ENCODE measurements around the gene DENND6B. TPM values are rescaled to one million over a fixed set of nuclear protein-coding genes. Genes with fewer than 3 reads are reported as not detected.

DENND6B gene
- total and polyA plus RNA-seq, 2 donors (not counting 1 experiment from before 2014, with no cell fraction given): 2.8 to 10.3 TPM

- H3K9ac ChIP-seq (ENCODE audit: low read length): no peak overlapping the region
- no peak overlapping the region for H2AFZ ChIP-seq (ENCODE audit: insufficient read depth, low read depth, low read length, poor library complexity, severe bottlenecking)
- no peak overlapping the region for H3K27ac ChIP-seq (ENCODE audit: low read length in 2 of 2)
- CTCF ChIA-PET: interaction anchor here (0.6 to 1.6 kb wide), 3 partner anchors 11 to 61 kb away, joined by 3 to 4 read pairs (median 3); no protein-coding TSS in a partner anchor
- no peak for DNase-seq
- no peaks in the 10 kb centered on the region for H3K36me3 ChIP-seq (replicated peaks in 1 of 2; ENCODE audit: control extremely low read depth in 1 of 2, control insufficient read depth in 1 of 2, extremely low read depth in 1 of 2, insufficient read depth in 2 of 2, low read length in 1 of 2)
- H3K9me3 ChIP-seq (ENCODE audit: control extremely low read depth in 1 of 3, control insufficient read depth in 2 of 3, insufficient read depth in 1 of 3, low read length in 2 of 3): peaks cover 0 to 4% (median 0%) of the 10 kb centered on the region in 3 donors
- no peaks in the 10 kb centered on the region for H3K27me3 Mint-ChIP-seq
- POLR2A ChIA-PET: no interaction called here
- H3K4me3 Mint-ChIP-seq: no peak overlapping the region
- H3K27me3 ChIP-seq (replicated peaks in 1 of 4; ENCODE audit: control extremely low read depth in 1 of 4, control insufficient read depth in 3 of 4, insufficient read depth in 4 of 4, low read length in 3 of 4): no peaks in the 10 kb centered on the region
- H3K4me2 ChIP-seq (replicated peaks; ENCODE audit: low read depth, low read length, poor library complexity, severe bottlenecking): no peak overlapping the region
- H3K4me1 ChIP-seq (ENCODE audit: control insufficient read depth in 2 of 2, insufficient read depth in 2 of 2, low read length in 2 of 2): no peaks in the 10 kb centered on the region
- no peaks in the 10 kb centered on the region for H3K9me3 Mint-ChIP-seq (ENCODE audit: insufficient read depth)
- no peak for TF ChIP-seq EZH2 (IDR thresholded peaks at IDR 0.05; ENCODE audit: borderline replicate concordance, insufficient read depth, low read depth, low read length, poor library complexity, severe bottlenecking)
- 98% methylated on average over 47 of the region's 47 CpGs for WGBS (ENCODE audit: insufficient coverage)
- ATAC-seq (ENCODE audit: low read depth): no peak
- H4K20me1 ChIP-seq (ENCODE audit: control insufficient read depth, insufficient read depth, low read length, poor library complexity, severe bottlenecking): no peaks in the 10 kb centered on the region
- intact Hi-C loops (cut with micrococcal nuclease): no loop called here
- no peaks in the 10 kb centered on the region for H3K4me1 Mint-ChIP-seq
- no peaks in the 10 kb centered on the region for H3K79me2 ChIP-seq (ENCODE audit: control insufficient read depth, insufficient read depth, low read length)
- no peak overlapping the region for H3K4me3 ChIP-seq (ENCODE audit: control extremely low read depth in 1 of 5, extremely low read depth in 1 of 5, insufficient read depth in 1 of 5, low read depth in 2 of 5, low read length in 4 of 5)
- no peak overlapping the region for H3K27ac Mint-ChIP-seq
These were observed 46.0 kb downstream of the DENND6B start for GRCh38 chr22:50280708-50281383.

- intact Hi-C loops (cut with micrococcal nuclease): no loop called here
- CTCF ChIA-PET: interaction anchor here (1.0 to 1.6 kb wide), 3 partner anchors 12 to 41 kb away, joined by 3 to 4 read pairs (median 4); no protein-coding TSS in a partner anchor
- ATAC-seq (ENCODE audit: low read depth): no peak
These were observed 46.6 kb downstream of the DENND6B start for GRCh38 chr22:50280022-50280707.

More at GRCh38 chr22:50280022-50280707, 46.6 kb downstream of the DENND6B start:
- H3K79me2 ChIP-seq (ENCODE audit: control insufficient read depth, insufficient read depth, low read length): no peaks in the 10 kb centered on the region
- H3K9me3 ChIP-seq (ENCODE audit: control extremely low read depth in 1 of 3, control insufficient read depth in 2 of 3, insufficient read depth in 1 of 3, low read length in 2 of 3): peaks cover 0 to 4% (median 0%) of the 10 kb centered on the region in 3 donors
- DNase-seq: no peak
- no peak overlapping the region for H3K4me3 ChIP-seq (ENCODE audit: control extremely low read depth in 1 of 5, extremely low read depth in 1 of 5, insufficient read depth in 1 of 5, low read depth in 2 of 5, low read length in 4 of 5)
- WGBS (ENCODE audit: insufficient coverage): 96% methylated on average over 37 of the region's 38 CpGs
- Mint-ChIP-seq H3K27me3 (no peaks in the 10 kb centered on the region), H3K4me1 (no peaks in the 10 kb centered on the region), H3K4me3 (no peak overlapping the region), H3K27ac (no peak overlapping the region), H3K9me3 (ENCODE audit: insufficient read depth) (no peaks in the 10 kb centered on the region)
- no peaks in the 10 kb centered on the region for H3K4me1 ChIP-seq (ENCODE audit: control insufficient read depth in 2 of 2, insufficient read depth in 2 of 2, low read length in 2 of 2)
- no peaks in the 10 kb centered on the region for H3K36me3 ChIP-seq (replicated peaks in 1 of 2; ENCODE audit: control extremely low read depth in 1 of 2, control insufficient read depth in 1 of 2, extremely low read depth in 1 of 2, insufficient read depth in 2 of 2, low read length in 1 of 2)
- H3K27me3 ChIP-seq (replicated peaks in 1 of 4; ENCODE audit: control extremely low read depth in 1 of 4, control insufficient read depth in 3 of 4, insufficient read depth in 4 of 4, low read length in 3 of 4): no peaks in the 10 kb centered on the region
- no peak overlapping the region for H2AFZ ChIP-seq (ENCODE audit: insufficient read depth, low read depth, low read length, poor library complexity, severe bottlenecking)
- no peak for TF ChIP-seq EZH2 (IDR thresholded peaks at IDR 0.05; ENCODE audit: borderline replicate concordance, insufficient read depth, low read depth, low read length, poor library complexity, severe bottlenecking)
- TF ChIP-seq, protein P1, sequence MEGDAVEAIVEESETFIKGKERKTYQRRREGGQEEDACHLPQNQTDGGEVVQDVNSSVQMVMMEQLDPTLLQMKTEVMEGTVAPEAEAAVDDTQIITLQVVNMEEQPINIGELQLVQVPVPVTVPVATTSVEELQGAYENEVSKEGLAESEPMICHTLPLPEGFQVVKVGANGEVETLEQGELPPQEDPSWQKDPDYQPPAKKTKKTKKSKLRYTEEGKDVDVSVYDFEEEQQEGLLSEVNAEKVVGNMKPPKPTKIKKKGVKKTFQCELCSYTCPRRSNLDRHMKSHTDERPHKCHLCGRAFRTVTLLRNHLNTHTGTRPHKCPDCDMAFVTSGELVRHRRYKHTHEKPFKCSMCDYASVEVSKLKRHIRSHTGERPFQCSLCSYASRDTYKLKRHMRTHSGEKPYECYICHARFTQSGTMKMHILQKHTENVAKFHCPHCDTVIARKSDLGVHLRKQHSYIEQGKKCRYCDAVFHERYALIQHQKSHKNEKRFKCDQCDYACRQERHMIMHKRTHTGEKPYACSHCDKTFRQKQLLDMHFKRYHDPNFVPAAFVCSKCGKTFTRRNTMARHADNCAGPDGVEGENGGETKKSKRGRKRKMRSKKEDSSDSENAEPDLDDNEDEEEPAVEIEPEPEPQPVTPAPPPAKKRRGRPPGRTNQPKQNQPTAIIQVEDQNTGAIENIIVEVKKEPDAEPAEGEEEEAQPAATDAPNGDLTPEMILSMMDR (IDR thresholded peaks at IDR 0.05): no peak
- H4K20me1 ChIP-seq (ENCODE audit: control insufficient read depth, insufficient read depth, low read length, poor library complexity, severe bottlenecking): no peaks in the 10 kb centered on the region
- no peak overlapping the region for H3K4me2 ChIP-seq (replicated peaks; ENCODE audit: low read depth, low read length, poor library complexity, severe bottlenecking)
- no peak overlapping the region for H3K27ac ChIP-seq (ENCODE audit: low read length in 2 of 2)
- POLR2A ChIA-PET: interaction anchor here (1.0 kb wide), 1 partner anchor 11 kb away, joined by 6 read pairs; no protein-coding TSS in a partner anchor
- no peak overlapping the region for H3K9ac ChIP-seq (ENCODE audit: low read length)
